ENCODE data around the gene MAN2A2.

GRCh38 chr15:90934256-90934948, 31.3 kb downstream of the MAN2A2 start:
- peak; percentile 92 for TF ChIP-seq CTCF (IDR thresholded peaks at IDR 0.05; ENCODE audit: low read length)
- no peak for TF ChIP-seq EZH2 (IDR thresholded peaks at IDR 0.05; ENCODE audit: borderline replicate concordance, low read length)

All from OCI-LY1 (cell line).